Measurements from ENCODE around the gene CFAP45. TPM values are rescaled to one million over a fixed set of nuclear protein-coding genes. Genes with fewer than 3 reads are reported as not detected.

The CFAP45 gene
- total RNA-seq, 3 donors from 2014 or later = 0.82 to 1.2 (median 0.82) TPM

- no peak for ATAC-seq
- no peak for DNase-seq
- Mint-ChIP-seq H3K9me3 (no peaks in the 10 kb centered on the region), H3K27me3 (ENCODE audit: low read depth) (peaks cover 41% of the 10 kb centered on the region), H3K36me3 (ENCODE audit: insufficient read depth) (no peaks in the 10 kb centered on the region), H3K4me3 (no peak overlapping the region), H3K4me1 (ENCODE audit: low read depth) (peaks cover 8% of the 10 kb centered on the region)
Measured at GRCh38 chr1:159939678-159940002, 39.7 kb upstream of the CFAP45 start.

DNA sequence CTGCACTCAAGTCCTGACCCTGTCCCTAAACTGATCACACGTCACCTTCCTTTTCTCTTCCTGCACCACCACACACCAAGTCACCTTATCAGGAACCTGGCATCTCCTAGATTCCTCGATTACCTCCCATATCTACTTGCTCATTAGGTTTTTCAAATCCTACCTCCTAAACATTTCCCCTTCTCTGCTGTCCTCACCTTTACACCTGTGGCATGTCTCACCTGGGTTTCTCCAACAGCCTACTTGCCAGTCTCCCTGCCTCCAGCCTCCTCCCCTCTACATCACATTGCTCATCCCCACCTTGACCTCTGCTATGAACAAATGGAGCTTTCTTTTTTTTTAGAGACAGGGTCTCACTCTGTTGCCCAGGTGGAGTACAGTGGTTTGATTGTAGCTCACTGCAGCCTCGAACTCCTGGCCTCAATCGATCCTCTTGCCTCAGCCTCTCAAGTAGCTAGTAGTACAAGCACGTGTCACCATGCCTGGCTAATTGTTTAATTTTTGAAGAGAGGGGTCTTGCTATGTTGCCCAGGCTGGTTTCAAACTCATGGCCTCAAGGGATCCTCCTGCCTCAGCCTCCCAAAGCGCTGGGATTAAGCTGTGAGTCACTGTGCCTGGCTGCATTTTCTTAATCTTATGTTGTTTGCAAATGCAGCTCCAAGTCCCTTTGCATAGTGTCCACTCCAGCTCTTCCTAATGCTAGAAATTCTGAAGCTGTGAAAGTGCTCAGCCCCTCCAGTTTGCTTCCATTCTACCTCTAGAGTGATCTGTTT lies 39.1 kb upstream of the CFAP45 start:
- H3K36me3 Mint-ChIP-seq (ENCODE audit: insufficient read depth) = no peaks in the 10 kb centered on the region
- no peak overlapping the region for H3K4me3 Mint-ChIP-seq
- H3K9me3 Mint-ChIP-seq = no peaks in the 10 kb centered on the region

GRCh38 chr1:159938211-159938852 lies 38.4 kb upstream of the CFAP45 start:
- ATAC-seq (no peak), DNase-seq (no peak)
- Mint-ChIP-seq H3K4me1 (ENCODE audit: low read depth) (peaks cover 8% of the 10 kb centered on the region), H3K36me3 (ENCODE audit: insufficient read depth) (no peaks in the 10 kb centered on the region), H3K9me3 (no peaks in the 10 kb centered on the region), H3K27me3 (ENCODE audit: low read depth) (peaks cover 30% of the 10 kb centered on the region), H3K4me3 (no peak overlapping the region)

More for the DNA sequence above, 39.1 kb upstream of the CFAP45 start:
- DNase-seq (no peak), ATAC-seq (no peak)
- Mint-ChIP-seq H3K27me3 (ENCODE audit: low read depth) (peaks cover 35% of the 10 kb centered on the region), H3K4me1 (ENCODE audit: low read depth) (peaks cover 8% of the 10 kb centered on the region)

- DNase-seq (no peak), ATAC-seq (no peak)
- no peak overlapping the region for H3K4me3 Mint-ChIP-seq
- no peaks in the 10 kb centered on the region for H3K9me3 Mint-ChIP-seq
- peaks cover 8% of the 10 kb centered on the region for H3K4me1 Mint-ChIP-seq (ENCODE audit: low read depth)
- no peaks in the 10 kb centered on the region for H3K36me3 Mint-ChIP-seq (ENCODE audit: insufficient read depth)
- H3K27me3 Mint-ChIP-seq (ENCODE audit: low read depth) = peaks cover 21% of the 10 kb centered on the region
Measured at GRCh38 chr1:159937054-159937750, 37.2 kb upstream of the CFAP45 start.

DNA sequence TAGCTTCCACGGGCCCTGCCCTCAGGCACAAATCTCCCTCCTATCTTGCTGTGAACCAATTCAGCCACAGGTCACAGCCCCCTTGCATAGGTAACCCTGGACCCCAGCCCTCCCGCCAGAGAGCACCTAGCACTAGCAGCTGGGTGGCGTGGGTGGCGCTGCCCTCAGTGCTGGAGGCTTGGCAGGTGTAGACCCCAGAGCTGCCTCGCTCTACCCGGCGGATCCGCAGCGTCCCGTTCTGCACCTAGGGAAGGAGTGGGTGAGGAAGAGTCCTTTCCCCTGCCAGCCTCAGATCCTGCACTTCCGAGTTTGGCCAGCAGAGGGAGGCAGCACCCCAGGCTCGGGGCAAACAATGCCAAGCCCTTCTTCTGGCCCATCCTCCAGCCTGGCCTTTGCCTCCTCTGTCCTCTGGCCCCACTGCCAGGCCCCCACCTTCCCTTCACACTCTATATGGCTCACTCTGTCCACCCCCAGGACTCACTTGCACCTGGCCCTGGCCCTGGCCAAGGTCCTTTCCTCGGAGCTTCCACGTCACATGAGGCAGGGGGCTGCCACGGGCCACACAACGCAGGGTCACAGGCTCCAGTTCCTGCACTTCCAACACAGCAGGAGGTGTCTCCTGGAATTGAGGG lies 36.4 kb upstream of the CFAP45 start:
- H3K4me3 Mint-ChIP-seq = no peak overlapping the region
- peaks cover 8% of the 10 kb centered on the region for H3K4me1 Mint-ChIP-seq (ENCODE audit: low read depth)
- no peaks in the 10 kb centered on the region for H3K9me3 Mint-ChIP-seq
- H3K27me3 Mint-ChIP-seq (ENCODE audit: low read depth) = peaks cover 15% of the 10 kb centered on the region
- peak; percentile 84 for DNase-seq
- peak; percentile 77 for ATAC-seq
- no peaks in the 10 kb centered on the region for H3K36me3 Mint-ChIP-seq (ENCODE audit: insufficient read depth)

DNA sequence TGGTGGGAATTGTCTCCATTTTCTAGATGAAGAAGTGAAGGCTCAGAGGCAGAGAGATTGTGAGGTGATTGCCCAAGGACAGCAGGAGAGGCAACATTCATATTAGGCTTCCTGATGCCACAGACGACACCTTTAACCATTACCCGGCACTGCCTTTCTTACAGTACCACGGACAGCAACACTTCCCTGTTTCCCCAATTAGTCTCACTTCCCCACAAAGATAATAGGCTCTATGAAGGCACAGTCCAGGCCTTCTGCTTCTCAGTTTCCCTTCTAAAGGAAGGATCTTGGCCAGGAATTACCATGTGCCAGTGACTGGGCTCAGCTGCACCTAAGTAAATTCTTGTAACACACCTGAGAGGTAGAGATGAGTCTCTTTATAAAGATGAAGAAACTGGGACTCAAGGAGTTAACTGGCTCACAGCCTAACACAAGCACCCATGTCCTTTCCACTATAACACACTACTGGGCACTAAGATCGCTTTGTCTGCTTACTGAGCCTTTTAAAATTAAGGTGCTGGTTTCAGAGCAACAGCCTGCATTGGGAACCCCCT lies 35.8 kb upstream of the CFAP45 start:
- ATAC-seq (no peak), DNase-seq (no peak)
- H3K27me3 Mint-ChIP-seq (ENCODE audit: low read depth) = peaks cover 13% of the 10 kb centered on the region
- no peaks in the 10 kb centered on the region for H3K36me3 Mint-ChIP-seq (ENCODE audit: insufficient read depth)
- H3K4me1 Mint-ChIP-seq (ENCODE audit: low read depth) = peaks cover 8% of the 10 kb centered on the region
- no peak overlapping the region for H3K4me3 Mint-ChIP-seq
- H3K9me3 Mint-ChIP-seq = no peaks in the 10 kb centered on the region

DNA sequence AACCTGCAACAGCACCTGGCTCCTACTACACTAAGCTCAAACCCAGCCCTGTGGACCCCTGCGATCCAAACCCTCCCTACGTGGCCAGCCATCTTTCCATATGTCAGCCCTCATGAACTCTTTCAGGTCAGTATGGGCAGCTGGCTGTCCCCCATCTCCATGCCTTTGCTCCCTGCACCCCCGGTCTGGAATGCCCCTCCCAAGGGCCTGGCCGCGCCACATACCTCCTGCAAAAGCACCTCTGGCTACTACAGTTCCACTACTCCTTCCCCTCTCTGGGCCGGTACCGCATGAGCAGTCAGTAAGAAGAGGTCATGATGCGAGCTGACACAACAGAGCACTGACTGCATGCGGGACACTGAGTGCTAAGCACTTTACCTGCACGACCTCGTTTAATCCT lies 35.3 kb upstream of the CFAP45 start:
- ATAC-seq (no peak), DNase-seq (no peak)
- Mint-ChIP-seq H3K27me3 (ENCODE audit: low read depth) (peaks cover 13% of the 10 kb centered on the region), H3K4me1 (ENCODE audit: low read depth) (peaks cover 8% of the 10 kb centered on the region), H3K4me3 (no peak overlapping the region), H3K9me3 (no peaks in the 10 kb centered on the region), H3K36me3 (ENCODE audit: insufficient read depth) (no peaks in the 10 kb centered on the region)

- Mint-ChIP-seq H3K4me3 (no peak overlapping the region), H3K27me3 (ENCODE audit: low read depth) (peaks cover 13% of the 10 kb centered on the region), H3K4me1 (ENCODE audit: low read depth) (peaks cover 8% of the 10 kb centered on the region), H3K36me3 (ENCODE audit: insufficient read depth) (no peaks in the 10 kb centered on the region), H3K9me3 (no peaks in the 10 kb centered on the region)
- DNase-seq = no peak
- no peak for ATAC-seq
Measured at GRCh38 chr1:159934136-159935039, 34.4 kb upstream of the CFAP45 start.

- H3K4me1 Mint-ChIP-seq (ENCODE audit: low read depth) = peaks cover 8% of the 10 kb centered on the region
- H3K9me3 Mint-ChIP-seq = no peaks in the 10 kb centered on the region
- H3K36me3 Mint-ChIP-seq (ENCODE audit: insufficient read depth) = no peaks in the 10 kb centered on the region
- H3K4me3 Mint-ChIP-seq = no peak overlapping the region
- ATAC-seq (no peak), DNase-seq (no peak)
- peaks cover 9% of the 10 kb centered on the region for H3K27me3 Mint-ChIP-seq (ENCODE audit: low read depth)
Measured at GRCh38 chr1:159933347-159933746, 33.4 kb upstream of the CFAP45 start.

DNA sequence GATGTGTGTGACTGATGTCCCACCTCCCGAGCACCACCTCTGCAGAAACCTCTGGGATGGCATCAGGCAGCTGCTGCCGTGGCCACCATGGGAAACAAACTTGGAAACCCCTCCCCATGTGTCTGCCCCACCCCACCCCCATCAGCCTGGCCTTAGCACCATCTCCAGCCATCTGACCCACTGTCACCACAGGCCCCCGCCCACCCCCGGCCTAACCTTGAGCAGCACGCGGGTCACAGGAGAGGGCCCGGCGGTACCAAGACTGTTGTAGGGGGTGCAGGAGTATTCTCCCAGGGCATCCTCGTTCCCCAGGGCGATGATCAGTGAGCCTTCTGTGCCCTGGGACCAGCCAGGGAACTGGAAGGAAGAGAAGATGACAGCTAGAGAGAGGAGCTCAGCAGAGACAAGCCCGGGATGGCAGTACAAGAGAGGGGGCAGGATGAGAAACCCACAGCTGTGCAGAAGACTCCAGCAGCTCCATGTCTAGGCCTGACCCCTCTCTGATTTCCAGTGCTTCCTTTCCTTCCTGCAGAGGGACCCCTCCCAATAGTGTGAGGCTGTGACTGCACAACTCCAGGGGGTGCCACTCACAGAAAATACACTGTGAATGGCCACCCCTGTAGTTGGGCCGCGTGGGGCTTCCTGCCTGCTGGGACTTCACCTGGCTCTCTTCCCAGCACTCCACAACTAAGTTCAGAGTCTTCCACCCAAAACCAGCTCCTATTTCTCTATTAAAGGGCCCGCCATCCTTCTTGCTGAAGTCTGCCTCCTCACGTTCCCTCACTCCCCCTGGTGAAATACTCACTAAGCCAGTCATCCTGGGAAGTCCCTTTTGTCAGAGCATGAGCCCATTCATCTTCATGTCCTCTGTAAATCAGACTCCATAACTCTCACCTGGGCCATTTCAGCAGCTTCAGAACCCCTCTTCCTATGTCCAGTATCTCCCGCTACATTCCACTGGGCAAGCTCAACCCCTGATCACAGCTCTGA lies 32.6 kb upstream of the CFAP45 start:
- Mint-ChIP-seq H3K4me1 (ENCODE audit: low read depth) (peaks cover 8% of the 10 kb centered on the region), H3K36me3 (ENCODE audit: insufficient read depth) (no peaks in the 10 kb centered on the region), H3K27me3 (ENCODE audit: low read depth) (peaks cover 7% of the 10 kb centered on the region), H3K9me3 (no peaks in the 10 kb centered on the region), H3K4me3 (no peak overlapping the region)
- ATAC-seq (no peak), DNase-seq (no peak)

GRCh38 chr1:159931795-159932173 lies 31.8 kb upstream of the CFAP45 start:
- DNase-seq = no peak
- Mint-ChIP-seq H3K36me3 (ENCODE audit: insufficient read depth) (no peaks in the 10 kb centered on the region), H3K9me3 (no peaks in the 10 kb centered on the region), H3K4me3 (no peak overlapping the region), H3K27me3 (ENCODE audit: low read depth) (peaks cover 7% of the 10 kb centered on the region), H3K4me1 (ENCODE audit: low read depth) (peaks cover 8% of the 10 kb centered on the region)
- no peak for ATAC-seq

GRCh38 chr1:159931101-159931794 lies 31.3 kb upstream of the CFAP45 start:
- DNase-seq = no peak
- Mint-ChIP-seq H3K4me3 (no peak overlapping the region), H3K4me1 (ENCODE audit: low read depth) (peaks cover 9% of the 10 kb centered on the region), H3K27me3 (ENCODE audit: low read depth) (peaks cover 7% of the 10 kb centered on the region), H3K36me3 (ENCODE audit: insufficient read depth) (no peaks in the 10 kb centered on the region), H3K9me3 (no peaks in the 10 kb centered on the region)
- ATAC-seq = no peak

All from activated T-cell treated with anti-CD3 and anti-CD28 coated beads, Interleukin-2, amount 50 U/mL, for 4 hours (primary cell).